ENCODE measurements around the gene ZDHHC19. TPM values are rescaled to one million over a fixed set of nuclear protein-coding genes. Genes with fewer than 3 reads are reported as not detected.
"Not testable (repeated sequence)": the region's sequence is repeated elsewhere in the genome, so short reads cannot be mapped to it uniquely, and the experiment has no call there.

The ZDHHC19 gene
- total and polyA plus RNA-seq, 10 donors: 0.79 to 44.6 (median 7.1) TPM

DNA sequence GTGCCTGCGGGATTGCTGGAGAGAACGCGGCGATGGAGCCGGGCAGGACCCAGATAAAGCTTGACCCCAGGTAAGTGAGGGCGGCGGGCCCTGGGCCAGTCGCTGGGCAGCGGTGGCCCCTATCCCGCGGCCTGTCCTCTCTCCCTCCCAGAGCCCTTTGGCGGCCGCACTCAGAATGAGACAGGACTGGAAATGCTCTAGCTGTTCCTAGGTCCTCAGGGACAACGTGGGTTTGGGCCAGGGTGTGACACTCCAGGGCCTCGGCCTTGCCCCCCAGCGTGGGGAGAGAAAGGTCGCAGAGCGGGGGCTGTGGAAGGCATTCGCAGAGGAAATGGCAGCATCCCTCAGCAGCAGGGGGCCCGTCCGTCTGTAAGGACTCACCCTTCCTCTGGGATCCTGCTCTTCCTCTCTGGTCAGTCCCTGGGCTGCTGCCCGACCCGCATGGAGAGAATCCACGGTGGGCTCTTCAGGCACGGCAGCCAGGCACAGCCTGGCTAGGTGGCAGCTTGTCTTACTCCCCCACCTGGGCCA, 5.5 kb upstream of the ZDHHC19 start:
- WGBS, 5 donors: 63 to 85% (median 68%) methylated on average over 6 to 25 of the region's 25 CpGs
- DNase-seq: no peak
- intact Hi-C loops (cut with DNase I; ENCODE audit: low total_unique reads): no loop called here
- TF ChIP-seq, protein P1, sequence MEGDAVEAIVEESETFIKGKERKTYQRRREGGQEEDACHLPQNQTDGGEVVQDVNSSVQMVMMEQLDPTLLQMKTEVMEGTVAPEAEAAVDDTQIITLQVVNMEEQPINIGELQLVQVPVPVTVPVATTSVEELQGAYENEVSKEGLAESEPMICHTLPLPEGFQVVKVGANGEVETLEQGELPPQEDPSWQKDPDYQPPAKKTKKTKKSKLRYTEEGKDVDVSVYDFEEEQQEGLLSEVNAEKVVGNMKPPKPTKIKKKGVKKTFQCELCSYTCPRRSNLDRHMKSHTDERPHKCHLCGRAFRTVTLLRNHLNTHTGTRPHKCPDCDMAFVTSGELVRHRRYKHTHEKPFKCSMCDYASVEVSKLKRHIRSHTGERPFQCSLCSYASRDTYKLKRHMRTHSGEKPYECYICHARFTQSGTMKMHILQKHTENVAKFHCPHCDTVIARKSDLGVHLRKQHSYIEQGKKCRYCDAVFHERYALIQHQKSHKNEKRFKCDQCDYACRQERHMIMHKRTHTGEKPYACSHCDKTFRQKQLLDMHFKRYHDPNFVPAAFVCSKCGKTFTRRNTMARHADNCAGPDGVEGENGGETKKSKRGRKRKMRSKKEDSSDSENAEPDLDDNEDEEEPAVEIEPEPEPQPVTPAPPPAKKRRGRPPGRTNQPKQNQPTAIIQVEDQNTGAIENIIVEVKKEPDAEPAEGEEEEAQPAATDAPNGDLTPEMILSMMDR (IDR thresholded peaks at IDR 0.05 in 8 of 11, conservative IDR thresholded peaks at IDR 0.05 in 3 of 11): no peak
- TF ChIP-seq POLR2AphosphoS5 (IDR thresholded peaks at IDR 0.05) (no peak), POLR2A (IDR thresholded peaks at IDR 0.05) (no peak)
- H3K4me3 ChIP-seq: no peak overlapping the region
- H3K27ac ChIP-seq: peak overlapping the region in 3 of 8 donors; percentile 38 to 91 (median 89)
- peaks cover 9 to 35% (median 18%) of the 10 kb centered on the region in 6 donors for H3K4me1 ChIP-seq
- H3K27me3 ChIP-seq (replicated peaks in 1 of 7): no peaks in the 10 kb centered on the region
- H3K9me3 ChIP-seq: no peaks in the 10 kb centered on the region
- H3K36me3 ChIP-seq: no peaks in the 10 kb centered on the region

DNA sequence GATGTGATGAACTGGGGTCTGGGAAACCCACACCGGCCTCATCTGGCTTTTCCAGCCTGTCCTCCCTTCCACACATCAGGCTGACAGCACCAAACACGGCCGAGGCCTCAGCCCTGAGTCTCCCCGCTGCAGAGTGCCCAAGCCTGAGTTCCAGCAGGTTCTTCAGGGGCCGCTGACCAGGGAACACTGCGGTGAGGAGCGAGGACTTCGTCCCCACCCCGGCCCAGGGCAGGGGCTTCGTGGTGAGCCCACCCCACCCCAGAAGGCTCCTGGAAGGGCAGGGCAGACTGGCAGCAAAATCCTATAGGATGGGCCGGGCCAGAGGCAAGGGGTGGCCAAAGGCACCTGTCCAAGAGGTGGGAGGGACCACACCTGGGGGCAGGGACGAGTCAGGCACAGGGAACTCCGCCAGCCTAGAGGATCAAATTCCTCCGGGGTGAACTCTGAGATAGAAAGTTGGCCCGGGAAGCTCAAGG, 4.9 kb upstream of the ZDHHC19 start, which contains the start of gene SLC51A:
TSS of gene SLC51A (plus strand) at position 446 of the 476 bp plus-strand sequence. CDS start 179 bp downstream, outside the sequence.
- H3K27me3 ChIP-seq (replicated peaks in 1 of 7): no peaks in the 10 kb centered on the region
- WGBS, 5 donors: 72 to 80% (median 74%) methylated on average over 14 to 15 of the region's 15 CpGs
- H3K27ac ChIP-seq: peak within 1 kb of the TSS in 4 of 8 donors; percentile 62 to 91 (median 88)
- TF ChIP-seq POLR2A (IDR thresholded peaks at IDR 0.05) (no peak), POLR2AphosphoS5 (IDR thresholded peaks at IDR 0.05) (no peak)
- TF ChIP-seq, protein P1 (IDR thresholded peaks at IDR 0.05 in 8 of 11, conservative IDR thresholded peaks at IDR 0.05 in 3 of 11): no peak
- no peaks in the 10 kb centered on the region for H3K9me3 ChIP-seq
- H3K4me1 ChIP-seq: peaks cover 9 to 35% (median 18%) of the 10 kb centered on the region in 6 donors
- H3K36me3 ChIP-seq: no peaks in the 10 kb centered on the region
- no peak within 1 kb of the TSS for H3K4me3 ChIP-seq
- intact Hi-C loops (cut with DNase I; ENCODE audit: low total_unique reads): no loop called here
- DNase-seq: peak; percentile 66

DNA sequence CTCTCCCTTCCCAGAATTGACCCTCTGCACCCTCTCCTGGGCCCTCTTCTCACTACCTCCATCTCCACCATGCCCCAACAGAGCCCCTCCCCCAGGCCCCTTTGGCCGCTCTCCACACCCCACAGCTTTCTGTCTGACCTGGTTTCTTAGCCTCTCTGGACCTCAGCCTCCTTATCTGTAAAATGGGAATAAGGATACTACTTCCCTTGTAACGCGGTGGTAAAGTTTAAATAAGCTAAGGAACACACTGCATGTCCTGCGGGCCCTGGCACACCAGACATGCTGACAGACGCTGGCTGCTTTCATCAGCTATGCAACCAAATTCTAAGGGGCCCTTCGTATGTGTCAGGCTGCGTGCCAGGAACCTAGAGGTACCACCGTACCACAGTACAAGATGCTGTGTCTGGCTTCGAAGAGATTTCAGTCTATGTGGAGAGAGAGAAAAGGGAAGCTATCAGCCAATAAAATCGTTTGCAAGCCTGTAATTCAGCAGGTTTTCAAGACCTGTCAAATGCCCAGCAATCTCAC, 4.4 kb upstream of the ZDHHC19 start:
- Histone ChIP-seq H3K4me1 (peaks cover 9 to 35% (median 18%) of the 10 kb centered on the region in 6 donors), H3K36me3 (no peaks in the 10 kb centered on the region), H3K9me3 (no peaks in the 10 kb centered on the region), H3K27ac (no peak overlapping the region), H3K27me3 (replicated peaks in 1 of 7) (no peaks in the 10 kb centered on the region), H3K4me3 (no peak overlapping the region)
- intact Hi-C loops (cut with DNase I; ENCODE audit: low total_unique reads): no loop called here
- no peak for DNase-seq
- WGBS, 5 donors: 71 to 79% (median 75%) methylated on average over 10 of the region's 10 CpGs
- TF ChIP-seq POLR2AphosphoS5 (IDR thresholded peaks at IDR 0.05) (no peak), POLR2A (IDR thresholded peaks at IDR 0.05) (no peak)
- TF ChIP-seq, protein P1 (IDR thresholded peaks at IDR 0.05 in 8 of 11, conservative IDR thresholded peaks at IDR 0.05 in 3 of 11): no peak

DNA sequence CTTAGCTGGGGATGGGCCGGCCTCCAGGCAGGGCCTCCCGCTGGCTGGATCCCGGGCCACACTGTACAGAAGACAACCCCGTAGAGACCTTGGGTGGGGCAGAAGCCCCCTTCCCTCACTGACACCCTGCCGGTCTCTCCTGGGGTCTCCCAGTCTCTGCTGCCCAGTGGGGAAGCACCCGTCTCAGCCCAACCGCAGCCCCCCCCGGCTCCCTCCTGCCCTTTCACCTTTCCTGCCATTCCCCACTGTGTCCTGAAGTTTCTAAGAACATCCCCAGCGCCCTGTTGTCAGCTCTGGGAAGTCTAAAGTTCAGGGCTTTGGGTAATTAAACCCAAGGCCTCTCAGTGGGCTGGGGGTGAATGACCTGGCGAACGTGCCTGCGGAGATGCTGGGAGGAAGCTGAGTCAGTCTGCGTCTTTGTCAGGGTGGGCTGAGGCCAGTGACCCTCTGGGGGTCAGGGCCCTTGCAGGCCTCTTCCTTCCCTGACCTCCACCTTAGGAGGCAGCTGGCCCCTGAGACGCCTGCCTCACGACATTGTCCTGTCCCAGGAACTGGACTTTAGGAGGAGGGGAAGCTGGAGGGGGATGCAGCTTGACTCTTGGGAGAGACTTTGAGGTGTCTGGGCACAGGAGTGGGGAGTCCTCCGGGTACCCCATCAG, 3.7 kb upstream of the ZDHHC19 start:
- no peaks in the 10 kb centered on the region for H3K27me3 ChIP-seq (replicated peaks in 1 of 7)
- H3K36me3 ChIP-seq: no peaks in the 10 kb centered on the region
- WGBS, 5 donors: 76 to 88% (median 81%) methylated on average over 15 to 16 of the region's 16 CpGs
- no peak overlapping the region for H3K4me3 ChIP-seq
- no peak overlapping the region for H3K27ac ChIP-seq
- peaks cover 8 to 28% (median 15%) of the 10 kb centered on the region in 6 donors for H3K4me1 ChIP-seq
- H3K9me3 ChIP-seq: no peaks in the 10 kb centered on the region
- no peak for TF ChIP-seq POLR2A (IDR thresholded peaks at IDR 0.05)
- peak; percentile 70 for DNase-seq
- intact Hi-C loops (cut with DNase I; ENCODE audit: low total_unique reads): no loop called here

DNA sequence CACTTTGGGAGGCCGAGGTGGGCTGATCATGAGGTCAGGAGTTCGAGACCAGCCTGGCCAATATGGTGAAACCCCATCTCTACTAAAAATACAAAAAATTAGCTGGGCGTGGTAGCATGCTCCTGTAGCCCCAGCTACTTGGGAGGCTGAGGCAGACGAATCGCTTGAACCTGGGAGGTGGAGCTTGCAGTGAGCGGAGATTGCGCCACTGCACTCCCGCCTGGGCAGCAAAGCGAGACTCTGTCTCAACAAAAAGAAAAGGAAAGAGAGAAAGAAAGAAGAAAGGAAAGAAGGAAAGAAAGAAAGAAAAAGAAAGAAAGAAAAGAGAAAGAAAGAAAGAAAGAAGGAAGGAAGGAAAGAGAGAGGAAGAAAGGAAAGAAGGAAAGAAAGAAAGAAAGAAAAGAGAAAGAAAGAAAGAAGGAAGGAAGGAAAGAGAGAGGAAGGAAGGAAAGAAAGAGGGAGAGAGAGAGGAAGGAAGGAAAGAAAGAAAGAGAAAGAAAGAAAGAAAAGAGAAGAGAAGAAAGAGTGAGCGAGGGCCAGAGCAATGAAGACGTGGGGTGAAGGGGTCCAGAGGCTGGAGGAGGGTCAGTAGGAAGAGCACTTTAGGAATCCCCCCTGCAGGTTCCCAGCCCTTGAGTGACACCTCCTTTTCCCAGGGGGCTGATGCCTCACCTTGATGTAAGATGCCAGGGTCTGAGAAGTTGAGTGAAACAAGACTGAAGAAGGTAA, 1.1 kb downstream of the ZDHHC19 start:
- H3K27me3 ChIP-seq (replicated peaks in 1 of 7); DNase-seq; intact Hi-C loops (cut with DNase I; ENCODE audit: low total_unique reads); H3K9me3 ChIP-seq; H3K36me3 ChIP-seq; H3K4me3 ChIP-seq; H3K27ac ChIP-seq: not testable (repeated sequence)
- H3K4me1 ChIP-seq: peaks cover 0 to 32% (median 9%) of the 10 kb centered on the region in 6 donors
- 73 to 91% (median 82%) methylated on average over 11 of the region's 11 CpGs for WGBS, 5 donors
